ENCODE data around the gene UBE2J2.

- TF ChIP-seq POLR2AphosphoS5 (IDR thresholded peaks at IDR 0.05; ENCODE audit: low read depth, low read length) = no peak
- no peak for TF ChIP-seq POLR2A (IDR thresholded peaks at IDR 0.05; ENCODE audit: low read depth, low read length)
- TF ChIP-seq TAF1 (IDR thresholded peaks at IDR 0.05; ENCODE audit: borderline replicate concordance, low read depth, low read length) = no peak
Observed at GRCh38 chr1:1212780-1213344, 60.8 kb downstream of the UBE2J2 start.
